ENCODE results near the gene PTPRA. TPM values are rescaled to one million over a fixed set of nuclear protein-coding genes. Genes with fewer than 3 reads are reported as not detected.

PTPRA gene
- total and polyA plus RNA-seq, 2 donors from 2014 or later, result 33.1 to 70.3 TPM

- Histone ChIP-seq H3K27me3 (ENCODE audit: control insufficient read depth, insufficient read depth, low read length) (no peaks in the 10 kb centered on the region), H3K27ac (ENCODE audit: low read depth in 2 of 2, low read length in 2 of 2) (no peak overlapping the region), H3K9me3 (ENCODE audit: control insufficient read depth in 2 of 3, insufficient read depth in 1 of 3, low read length in 3 of 3) (no peaks in the 10 kb centered on the region), H3K4me1 (ENCODE audit: control insufficient read depth in 2 of 3, insufficient read depth in 2 of 3, low read depth in 1 of 3, low read length in 3 of 3) (peaks cover 0 to 23% (median 6%) of the 10 kb centered on the region in 3 donors), H3K9ac (ENCODE audit: low read length in 3 of 3) (no peak overlapping the region), H3K4me3 (ENCODE audit: low read length in 3 of 3) (no peak overlapping the region), H3K36me3 (ENCODE audit: control insufficient read depth in 2 of 3, insufficient read depth in 3 of 3, low read length in 3 of 3) (peaks cover 2 to 4% (median 2%) of the 10 kb centered on the region in 3 donors)
- no peak for FAIRE-seq
- no peak for DNase-seq
- intact Hi-C loops (cut with DNase I), result no loop called here
- TF ChIP-seq CTCF (IDR thresholded peaks at IDR 0.05; ENCODE audit: borderline replicate concordance, extremely low read depth, insufficient read depth), result no peak
Observed at GRCh38 chr20:2921506-2921905, 48.2 kb downstream of the PTPRA start.

- H3K36me3 ChIP-seq (ENCODE audit: control insufficient read depth in 2 of 3, insufficient read depth in 3 of 3, low read length in 3 of 3), result peaks cover 2 to 4% (median 2%) of the 10 kb centered on the region in 3 donors
- no peaks in the 10 kb centered on the region for H3K27me3 ChIP-seq (ENCODE audit: control insufficient read depth, insufficient read depth, low read length)
- intact Hi-C loops (cut with DNase I), result no loop called here
- H3K4me1 ChIP-seq (ENCODE audit: control insufficient read depth in 2 of 3, insufficient read depth in 2 of 3, low read depth in 1 of 3, low read length in 3 of 3), result peaks cover 0 to 23% (median 6%) of the 10 kb centered on the region in 3 donors
- FAIRE-seq (no peak), DNase-seq (peak in 1 of 5 donors; percentile 6)
- H3K4me3 ChIP-seq (ENCODE audit: low read length in 3 of 3), result no peak overlapping the region
- no peaks in the 10 kb centered on the region for H3K9me3 ChIP-seq (ENCODE audit: control insufficient read depth in 2 of 3, insufficient read depth in 1 of 3, low read length in 3 of 3)
- no peak overlapping the region for H3K9ac ChIP-seq (ENCODE audit: low read length in 3 of 3)
- H3K27ac ChIP-seq (ENCODE audit: low read depth in 2 of 2, low read length in 2 of 2), result no peak overlapping the region
- no peak for TF ChIP-seq CTCF (IDR thresholded peaks at IDR 0.05; ENCODE audit: borderline replicate concordance, extremely low read depth, insufficient read depth)
Observed at GRCh38 chr20:2922957-2923356, 49.7 kb downstream of the PTPRA start.

- no peak for FAIRE-seq
- no peak for TF ChIP-seq CTCF (IDR thresholded peaks at IDR 0.05; ENCODE audit: borderline replicate concordance, extremely low read depth, insufficient read depth)
- intact Hi-C loops (cut with DNase I), result no loop called here
Observed at GRCh38 chr20:2930538-2930937, 57.3 kb downstream of the PTPRA start.

GRCh38 chr20:2932498-2932897, 59.2 kb downstream of the PTPRA start:
- Histone ChIP-seq H3K9ac (ENCODE audit: low read length in 3 of 3) (no peak overlapping the region), H3K4me3 (ENCODE audit: low read length in 3 of 3) (no peak overlapping the region), H3K4me1 (ENCODE audit: control insufficient read depth in 2 of 3, insufficient read depth in 2 of 3, low read depth in 1 of 3, low read length in 3 of 3) (no peaks in the 10 kb centered on the region), H3K9me3 (ENCODE audit: control insufficient read depth in 2 of 3, insufficient read depth in 1 of 3, low read length in 3 of 3) (no peaks in the 10 kb centered on the region), H3K36me3 (ENCODE audit: control insufficient read depth in 2 of 3, insufficient read depth in 3 of 3, low read length in 3 of 3) (no peaks in the 10 kb centered on the region), H3K27ac (ENCODE audit: low read depth in 2 of 2, low read length in 2 of 2) (no peak overlapping the region), H3K27me3 (ENCODE audit: control insufficient read depth, insufficient read depth, low read length) (no peaks in the 10 kb centered on the region)
- peak in 1 of 5 donors; percentile 7 for DNase-seq
- FAIRE-seq, result no peak
- TF ChIP-seq CTCF (IDR thresholded peaks at IDR 0.05; ENCODE audit: borderline replicate concordance, extremely low read depth, insufficient read depth), result no peak
- intact Hi-C loops (cut with DNase I), result no loop called here

More at GRCh38 chr20:2930538-2930937, 57.3 kb downstream of the PTPRA start:
- no peaks in the 10 kb centered on the region for H3K9me3 ChIP-seq (ENCODE audit: control insufficient read depth in 2 of 3, insufficient read depth in 1 of 3, low read length in 3 of 3)
- H3K9ac ChIP-seq (ENCODE audit: low read length in 3 of 3), result no peak overlapping the region
- H3K36me3 ChIP-seq (ENCODE audit: control insufficient read depth in 2 of 3, insufficient read depth in 3 of 3, low read length in 3 of 3), result no peaks in the 10 kb centered on the region
- H3K4me3 ChIP-seq (ENCODE audit: low read length in 3 of 3), result no peak overlapping the region
- H3K27ac ChIP-seq (ENCODE audit: low read depth in 2 of 2, low read length in 2 of 2), result no peak overlapping the region
- no peak for DNase-seq
- no peaks in the 10 kb centered on the region for H3K27me3 ChIP-seq (ENCODE audit: control insufficient read depth, insufficient read depth, low read length)
- H3K4me1 ChIP-seq (ENCODE audit: control insufficient read depth in 2 of 3, insufficient read depth in 2 of 3, low read depth in 1 of 3, low read length in 3 of 3), result no peaks in the 10 kb centered on the region
